Endothelial cell of hepatic sinusoid (primary cell): ENCODE data around the gene FLT3.

Source experiments
- in situ Hi-C: cut with HindIII; loops from 2 replicates; pipeline ENCODE4 v1.10.0; 2017; ENCODE audit warnings: low sequenced_read_pairs

Gene FLT3

GRCh38 chr13:28046981-28047380, 53.4 kb downstream of the FLT3 start:
- in situ Hi-C loops, result no loop called here

DNA sequence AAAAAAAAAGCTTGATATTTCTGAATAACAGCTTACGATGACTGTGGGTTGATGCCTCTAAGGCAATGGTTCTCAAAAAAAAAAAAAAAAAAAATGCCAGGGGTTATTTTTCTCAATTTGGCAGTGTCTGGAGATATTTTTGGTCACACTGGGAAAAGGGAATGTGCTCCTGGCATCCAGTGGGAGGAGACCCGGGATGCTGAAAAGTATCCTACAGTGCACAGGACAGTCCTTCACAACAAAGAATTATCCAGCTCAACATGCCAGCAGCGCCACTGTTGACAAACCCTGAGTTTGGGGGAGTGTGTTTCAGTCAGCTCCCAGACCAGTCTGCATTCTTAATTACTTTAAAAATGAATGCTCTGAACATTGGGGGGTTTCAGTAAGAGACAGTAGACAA, 54.5 kb downstream of the FLT3 start:
- in situ Hi-C loops, result no loop called here

DNA sequence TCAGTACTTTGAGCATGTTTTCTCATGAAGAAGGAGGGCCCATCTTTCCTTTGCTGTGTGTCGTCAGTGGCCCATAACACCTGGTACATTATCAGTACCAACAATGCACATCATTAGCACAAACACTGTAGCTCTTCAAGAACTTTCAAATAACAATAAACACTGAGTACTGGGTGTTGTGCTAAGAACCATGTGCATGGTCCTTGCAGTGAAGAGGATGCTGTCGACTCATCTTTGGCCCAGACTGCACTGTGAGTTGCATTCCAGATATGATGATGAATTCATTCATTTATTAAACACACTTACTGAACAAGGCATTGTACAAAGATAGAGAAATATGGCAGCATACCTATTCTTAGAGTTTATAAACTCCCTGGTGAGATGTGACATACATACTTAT, 55.8 kb downstream of the FLT3 start:
- in situ Hi-C loops, result no loop called here

DNA sequence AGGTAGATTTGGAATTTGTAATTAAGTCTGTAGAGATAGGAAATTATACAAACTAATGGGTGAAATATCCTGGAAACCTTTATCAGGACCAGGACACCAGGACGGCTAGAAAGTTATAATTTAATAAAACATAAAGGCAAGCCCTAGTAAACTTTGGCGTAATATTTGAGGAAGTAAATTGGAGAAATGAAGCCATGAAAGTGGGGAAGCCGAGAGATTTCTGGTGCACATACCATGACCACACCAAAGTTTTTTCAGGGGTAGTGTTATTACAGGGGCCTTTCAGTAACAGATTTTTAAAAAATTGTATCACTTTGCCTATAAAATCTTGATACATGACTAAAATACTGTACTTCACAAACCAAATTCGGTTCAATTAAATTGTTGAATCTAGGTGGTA, 57.2 kb downstream of the FLT3 start:
- in situ Hi-C loops, result no loop called here

- in situ Hi-C loops, result no loop called here
Measured at GRCh38 chr13:28041501-28041900, 58.9 kb downstream of the FLT3 start.

DNA sequence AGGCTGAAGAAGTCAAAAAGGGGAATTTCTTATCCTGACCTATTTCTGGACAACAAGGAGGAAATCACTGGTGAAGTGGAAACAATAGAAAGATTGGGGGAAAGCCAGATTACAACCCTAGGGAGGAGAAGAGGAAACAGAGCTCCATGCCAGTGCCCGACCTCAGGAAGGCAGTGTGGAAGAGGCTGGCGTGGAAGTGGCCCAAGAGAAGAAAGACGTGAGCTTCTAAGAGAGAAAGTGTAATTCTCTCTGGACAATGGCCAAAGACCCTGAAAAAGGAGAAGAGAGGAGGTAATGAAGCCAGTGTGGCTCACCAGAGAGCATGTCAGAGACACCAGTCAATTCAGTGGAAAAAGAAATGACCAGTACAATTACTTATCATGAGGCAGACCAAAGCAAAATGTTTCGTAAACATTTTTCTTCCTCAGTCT, 59.3 kb downstream of the FLT3 start:
- in situ Hi-C loops, result no loop called here

GRCh38 chr13:28037399-28037798, 63.0 kb downstream of the FLT3 start:
- in situ Hi-C loops, result no loop called here

GRCh38 chr13:28035146-28035782, 65.1 kb downstream of the FLT3 start:
- in situ Hi-C loops, result no loop called here

- in situ Hi-C loops, result loop anchor here (5.0 kb wide), 2 partner anchors 63 to 82 kb away; no protein-coding TSS in a partner anchor
Measured at GRCh38 chr13:28033894-28034655, 66.3 kb downstream of the FLT3 start.

- in situ Hi-C loops, result loop anchor here (5.0 kb wide), 2 partner anchors 65 to 80 kb away; no protein-coding TSS in a partner anchor
Measured at GRCh38 chr13:28032438-28032837, 67.9 kb downstream of the FLT3 start.

DNA sequence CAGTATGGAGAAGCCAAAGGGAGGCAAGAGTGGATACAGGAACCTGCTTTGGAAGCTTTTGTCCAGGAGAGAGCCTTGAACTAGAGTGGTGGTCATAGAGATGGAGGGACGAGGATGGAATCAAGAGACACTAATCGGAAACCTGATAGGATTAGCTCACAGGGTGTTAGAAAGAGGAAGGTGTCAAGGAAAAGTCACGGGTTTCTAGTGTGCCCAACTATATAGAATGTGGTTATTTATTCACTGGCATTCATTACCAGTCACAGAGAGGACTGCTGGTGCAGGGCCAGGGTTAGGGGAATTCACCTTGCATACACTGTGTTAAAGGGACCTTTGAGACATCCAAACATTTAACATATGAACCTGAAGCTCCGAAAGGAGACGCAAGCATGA, 68.5 kb downstream of the FLT3 start:
- in situ Hi-C loops, result loop anchor here (5.0 kb wide), 2 partner anchors 65 to 80 kb away; no protein-coding TSS in a partner anchor

- in situ Hi-C loops, result loop anchor here (5.0 kb wide), 2 partner anchors 66 to 79 kb away; no protein-coding TSS in a partner anchor
Measured at GRCh38 chr13:28031220-28031895, 69.0 kb downstream of the FLT3 start.

- in situ Hi-C loops, result no loop called here
Measured at GRCh38 chr13:28027607-28028364, 72.6 kb downstream of the FLT3 start.

- in situ Hi-C loops, result no loop called here
Measured at GRCh38 chr13:28027071-28027470, 73.3 kb downstream of the FLT3 start.

GRCh38 chr13:28026508-28026907, 73.9 kb downstream of the FLT3 start:
- in situ Hi-C loops, result no loop called here

GRCh38 chr13:28022848-28023518, 77.4 kb downstream of the FLT3 start:
- in situ Hi-C loops, result no loop called here

DNA sequence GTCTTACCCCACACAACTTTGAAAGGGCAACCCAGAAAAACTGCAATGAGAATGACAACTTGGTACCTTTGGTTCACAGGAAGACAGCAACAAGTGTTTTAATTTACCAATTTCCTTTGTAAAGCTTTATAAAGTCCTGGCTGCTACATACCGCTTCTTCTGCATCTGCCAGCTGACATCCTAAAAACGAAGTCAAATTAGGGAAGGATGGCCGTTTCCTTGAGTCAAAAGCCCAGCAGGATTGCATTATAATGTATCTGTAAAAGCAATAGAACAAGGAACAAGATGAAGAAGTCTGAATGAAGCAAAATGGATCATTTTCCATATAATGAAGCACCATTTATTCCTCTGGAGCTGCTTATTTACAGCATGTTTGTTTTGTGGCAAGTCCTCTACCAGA, 86.1 kb downstream of the FLT3 start:
- in situ Hi-C loops, result no loop called here

DNA sequence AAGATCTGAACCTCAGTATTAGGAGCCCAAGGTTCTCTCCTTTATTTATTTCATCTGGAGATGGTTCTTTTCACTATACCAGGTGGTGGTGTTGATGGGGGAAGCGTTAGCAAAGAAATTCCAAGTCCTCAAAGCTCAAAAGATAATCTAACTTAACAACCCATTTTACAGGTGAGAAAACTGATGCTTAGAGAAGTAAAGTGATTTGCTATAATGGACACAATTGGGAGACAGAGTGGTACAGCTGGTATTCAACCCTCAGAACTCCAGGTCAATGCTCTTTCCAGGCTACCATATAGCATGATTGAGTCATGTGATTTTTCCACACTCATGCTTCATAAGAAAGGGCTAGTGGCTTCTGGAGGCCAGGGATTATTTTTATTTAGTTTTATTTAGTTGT, 86.9 kb downstream of the FLT3 start:
- in situ Hi-C loops, result no loop called here

DNA sequence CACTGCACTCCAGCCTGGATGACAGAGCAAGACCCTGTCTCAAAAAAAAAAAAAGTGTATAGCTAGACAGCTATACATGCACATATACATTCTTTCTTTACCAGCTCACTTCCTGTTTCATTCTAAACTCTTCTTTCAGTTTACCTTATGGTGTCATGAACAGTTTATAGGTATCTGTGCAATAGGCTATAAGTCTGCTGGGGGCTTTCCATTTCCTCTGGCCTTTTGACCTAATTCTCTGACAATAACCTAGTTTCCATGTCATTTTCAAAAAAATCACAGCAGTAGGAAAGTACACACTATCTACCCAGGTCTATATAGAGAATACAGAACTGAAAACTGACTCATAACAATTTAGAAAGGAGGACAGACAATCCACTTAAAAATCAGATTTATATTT, 87.5 kb downstream of the FLT3 start:
- in situ Hi-C loops, result no loop called here

GRCh38 chr13:28012383-28012782, 88.0 kb downstream of the FLT3 start:
- in situ Hi-C loops, result no loop called here
